Left lobe of liver (tissue), 2 donors: ENCODE data around the gene RHAG. TPM values are rescaled to one million over a fixed set of nuclear protein-coding genes. Genes with fewer than 3 reads are reported as not detected.
"Not testable (repeated sequence)": the region's sequence is repeated elsewhere in the genome, so short reads cannot be mapped to it uniquely, and the experiment has no call there.

Experiments
- ATAC-seq: fragments of 200-7000 bp; cut with Tn5 transposase; one replicate; pipeline ENCODE4 v1.9.1; 2020; ENCODE audit warnings: mild to moderate bottlenecking, moderate library complexity
- DNase-seq: peaks from one replicate; pipeline ENCODE4 v3.0.0-alpha.2; 2020; ENCODE audit warnings: low spot score
- total RNA-seq: library from RNA; stranded (reverse); gene quantifications from one replicate; pipeline ENCODE4 v1.2.1, GENCODE V29; 2021
- donor health status: DM: no; HTN: no; CAD: no; lungs with moderate emphysema.
- donor health status: DM: no; HTN: yes; CAD: no.

RHAG gene
- total RNA-seq, 1 donor from 2014 or later = 0.38 TPM

DNA sequence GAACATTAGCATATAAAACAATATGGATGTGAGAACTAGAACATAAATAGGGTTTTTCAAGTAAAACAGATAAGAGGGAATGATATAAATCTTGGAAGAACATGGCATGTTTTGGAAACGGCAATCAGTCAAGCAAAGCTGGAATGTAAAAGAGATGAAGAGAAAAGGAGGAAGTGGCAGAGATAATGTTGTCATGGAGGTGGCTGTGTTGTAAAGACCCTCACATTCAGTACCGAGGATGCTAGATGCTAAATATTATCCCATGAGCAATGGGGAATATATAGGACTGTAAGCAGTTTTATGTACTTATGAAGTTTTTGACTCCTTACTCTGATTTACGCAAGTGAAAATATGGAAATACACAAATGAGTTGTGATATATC lies 702 bp upstream of the RHAG start:
- DNase-seq (no peak), ATAC-seq (no peak)

DNA sequence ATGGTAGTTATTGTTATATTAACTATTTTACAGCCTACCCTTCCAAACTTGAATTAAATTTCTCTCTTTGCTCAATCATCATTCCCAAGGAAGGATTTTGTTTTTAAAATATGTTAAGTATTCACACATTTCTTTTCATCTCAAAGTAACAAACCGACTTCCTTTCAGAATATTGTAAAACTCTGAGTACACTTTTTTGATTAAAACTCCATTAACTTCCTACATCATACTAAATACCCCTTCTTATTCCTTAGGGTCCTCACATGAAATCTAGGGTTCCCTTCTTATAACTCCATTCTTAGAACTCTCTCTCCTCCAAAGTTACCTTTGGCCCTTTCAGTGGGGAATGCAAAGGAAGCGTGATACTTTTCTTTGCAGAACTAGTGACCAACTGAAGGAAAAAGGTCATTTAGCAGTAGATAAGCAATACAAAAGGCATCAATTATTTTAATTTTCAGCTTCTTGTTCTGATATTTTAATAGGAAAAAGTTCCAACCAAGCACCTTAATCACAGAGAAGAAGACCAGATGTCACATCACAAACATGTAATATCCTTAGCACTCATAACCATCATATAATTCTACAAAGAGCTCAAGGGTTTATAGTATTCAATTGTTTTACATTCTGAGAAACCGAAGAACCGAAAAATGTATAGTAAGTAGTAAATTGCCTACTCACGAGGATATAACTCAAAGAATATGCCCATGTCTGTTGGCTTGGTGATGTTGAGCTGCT lies 494 bp downstream of the RHAG start:
- DNase-seq = no peak
- ATAC-seq = no peak

DNA sequence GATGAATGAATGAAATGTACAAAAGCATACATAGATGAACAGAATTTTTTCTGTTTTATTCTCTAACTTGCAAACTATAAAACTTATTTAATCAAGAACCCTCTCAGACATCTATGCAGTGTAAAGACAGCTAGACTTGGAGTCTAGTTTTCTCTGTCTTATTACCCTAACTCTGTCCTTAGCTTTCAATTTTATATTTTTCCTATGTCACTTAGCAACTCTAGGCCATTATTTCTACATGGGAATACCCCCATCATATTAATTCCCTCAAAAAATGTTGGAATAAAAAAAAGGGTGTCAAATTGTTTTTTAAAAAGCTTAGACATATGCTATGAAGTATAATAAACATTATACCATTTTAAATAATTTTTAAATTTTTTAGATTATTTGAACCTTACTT lies 1.2 kb downstream of the RHAG start:
- ATAC-seq = no peak
- no peak for DNase-seq

DNA sequence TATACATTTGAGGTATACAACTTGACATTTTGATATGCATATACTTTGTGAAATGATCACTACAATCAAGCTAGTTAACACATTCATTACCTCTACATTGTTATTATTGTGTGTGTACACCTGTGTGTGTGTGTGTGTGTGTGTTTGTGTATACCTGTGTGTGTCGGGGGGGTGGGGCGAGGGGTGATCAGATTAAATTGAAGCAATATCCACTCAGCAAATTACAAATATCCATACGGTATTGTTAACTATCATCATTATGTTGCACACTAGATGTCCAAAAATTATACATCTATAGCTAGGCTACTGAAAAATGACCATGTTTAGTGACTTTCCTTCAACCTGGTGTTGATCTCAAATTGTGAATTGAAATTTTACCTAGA lies 1.8 kb downstream of the RHAG start:
- DNase-seq (no peak), ATAC-seq (no peak)

DNA sequence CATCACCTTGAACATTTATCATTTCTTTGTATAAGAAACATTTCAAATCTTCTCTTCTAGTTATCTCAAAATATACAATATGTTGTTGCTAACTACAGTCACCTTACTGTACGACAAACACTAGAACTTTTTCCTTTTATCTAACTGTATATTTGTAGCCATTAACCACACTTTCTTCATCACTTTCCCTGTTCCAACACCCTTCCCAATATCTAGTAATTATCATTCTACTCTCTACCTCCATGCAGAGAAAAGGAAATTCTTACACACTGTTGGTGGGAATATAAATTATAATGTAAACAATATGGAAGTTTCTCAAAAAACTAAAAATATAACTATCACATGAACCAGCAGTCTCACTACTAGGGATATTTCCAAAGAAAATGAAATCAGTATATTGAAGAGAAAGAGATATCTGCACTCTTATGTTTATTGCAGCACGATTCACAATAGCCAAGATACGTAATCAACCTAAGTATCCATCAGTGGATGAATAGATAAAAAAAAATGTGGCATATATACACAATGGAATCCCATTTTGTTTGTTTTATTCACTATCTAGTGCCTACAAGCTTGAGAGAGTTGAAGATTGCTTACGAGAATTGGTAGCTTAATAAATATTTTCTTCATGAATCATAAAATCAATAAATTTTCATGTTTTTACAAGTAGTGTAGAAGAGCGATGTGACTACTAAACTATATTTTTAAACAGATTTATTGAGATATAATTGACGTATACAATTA lies 2.4 kb downstream of the RHAG start:
- ATAC-seq (no peak), DNase-seq (no peak)

DNA sequence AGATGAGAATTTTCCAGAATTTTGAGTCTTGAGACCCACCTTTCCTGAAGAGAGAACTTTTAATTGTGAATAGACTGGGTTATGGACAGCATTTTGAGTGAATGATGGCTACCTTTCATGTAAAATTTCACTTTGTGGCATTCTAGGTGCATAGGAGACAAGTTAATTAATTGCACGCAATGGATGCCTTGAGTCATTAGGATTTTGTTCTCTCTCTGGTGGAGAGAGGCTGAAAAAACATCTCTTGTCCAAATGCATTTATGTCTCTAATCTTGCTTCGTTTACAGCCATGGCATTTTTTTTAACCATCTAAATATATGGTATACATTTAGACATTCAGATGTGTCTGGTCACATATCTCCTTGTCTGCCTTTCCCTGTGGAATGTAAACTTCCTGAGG lies 3.1 kb downstream of the RHAG start:
- ATAC-seq = no peak
- no peak for DNase-seq

DNA sequence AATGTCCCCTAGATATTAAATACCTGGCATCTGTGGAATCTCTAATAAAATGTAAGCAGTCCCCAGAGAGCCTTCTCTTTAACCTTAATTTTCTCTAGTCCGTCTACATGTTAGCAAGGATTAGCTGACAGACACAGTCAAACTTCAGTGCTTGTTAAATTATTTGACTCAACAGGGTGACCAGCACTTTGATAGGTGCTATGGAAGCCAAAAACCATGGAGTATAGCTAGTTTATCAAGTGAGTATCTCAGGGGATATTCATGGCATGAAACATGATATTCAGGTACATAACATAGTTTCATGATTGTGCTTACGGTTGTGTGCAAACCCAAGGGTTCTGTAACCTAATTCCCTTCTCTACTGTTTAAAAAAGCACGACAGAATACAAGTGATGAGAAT lies 3.9 kb downstream of the RHAG start:
- ATAC-seq (no peak), DNase-seq (no peak)

DNA sequence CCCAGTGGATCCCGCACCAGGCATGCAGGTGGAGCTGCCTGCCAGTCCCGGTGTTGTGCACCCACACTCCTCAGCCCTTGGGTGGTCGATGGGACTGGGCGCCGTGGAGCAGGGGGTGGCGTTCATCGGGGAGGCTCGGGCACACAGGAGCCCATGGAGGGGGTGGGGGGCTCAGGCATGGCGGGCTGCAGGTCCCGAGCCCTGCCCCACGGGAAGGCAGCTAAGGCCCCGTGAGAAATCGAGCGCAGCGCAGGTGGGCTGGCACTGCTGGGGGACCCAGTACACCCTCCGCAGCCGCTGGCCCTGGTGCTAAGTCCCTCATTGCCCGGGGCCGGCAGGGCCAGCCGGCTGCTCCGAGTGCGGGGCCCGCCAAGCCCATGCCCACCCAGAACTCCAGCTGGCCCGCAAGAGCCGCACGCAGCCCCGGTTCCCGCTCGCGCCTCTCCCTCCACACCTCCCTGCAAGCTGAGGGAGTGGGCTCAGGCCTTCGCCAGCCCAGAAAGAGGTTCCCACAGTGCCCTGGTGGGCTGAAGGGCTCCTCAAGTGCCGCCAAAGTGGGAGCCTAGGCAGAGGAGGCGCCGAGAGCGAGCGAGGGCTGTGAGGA lies 7.1 kb downstream of the RHAG start:
- DNase-seq, ATAC-seq: not testable (repeated sequence)

DNA sequence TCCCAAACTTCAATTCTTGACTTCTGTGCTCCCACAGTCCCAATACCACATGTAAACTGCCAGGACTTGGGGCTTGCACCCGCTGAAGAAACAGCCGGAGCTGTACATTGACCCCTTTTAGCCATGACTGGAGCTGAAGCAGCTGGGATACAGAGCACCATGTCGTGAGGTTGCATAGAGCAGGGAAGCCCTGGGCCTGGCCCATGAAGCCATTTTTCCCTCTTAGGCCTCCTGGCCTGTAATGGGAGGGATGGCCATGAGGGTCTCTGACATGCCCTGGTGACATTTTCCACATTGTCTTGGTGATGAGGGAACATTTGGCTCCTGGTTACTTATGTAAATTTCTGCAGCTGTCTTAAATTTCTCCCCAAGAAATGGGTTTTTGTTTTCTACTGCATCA lies 9.8 kb downstream of the RHAG start:
- no peak for ATAC-seq
- DNase-seq = no peak

DNA sequence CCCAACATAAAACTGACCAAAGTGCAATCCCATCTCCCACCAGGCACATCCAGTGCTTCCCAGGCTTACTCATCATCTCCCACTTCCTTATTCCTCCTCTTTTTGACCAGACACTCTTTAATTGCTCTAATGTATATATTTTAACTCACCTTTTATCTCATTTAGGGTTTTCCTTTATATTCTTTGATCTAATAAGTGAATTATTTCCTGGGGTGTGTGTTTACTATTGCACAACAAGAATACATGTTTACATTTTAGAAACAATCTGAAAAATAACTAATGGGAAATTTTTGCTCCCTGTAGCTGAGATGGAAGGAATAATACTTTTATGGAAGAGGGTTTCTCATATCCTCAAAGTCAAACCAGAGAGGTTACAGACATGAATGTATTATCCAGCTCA lies 18.4 kb downstream of the RHAG start:
- DNase-seq = no peak
- no peak for ATAC-seq

DNA sequence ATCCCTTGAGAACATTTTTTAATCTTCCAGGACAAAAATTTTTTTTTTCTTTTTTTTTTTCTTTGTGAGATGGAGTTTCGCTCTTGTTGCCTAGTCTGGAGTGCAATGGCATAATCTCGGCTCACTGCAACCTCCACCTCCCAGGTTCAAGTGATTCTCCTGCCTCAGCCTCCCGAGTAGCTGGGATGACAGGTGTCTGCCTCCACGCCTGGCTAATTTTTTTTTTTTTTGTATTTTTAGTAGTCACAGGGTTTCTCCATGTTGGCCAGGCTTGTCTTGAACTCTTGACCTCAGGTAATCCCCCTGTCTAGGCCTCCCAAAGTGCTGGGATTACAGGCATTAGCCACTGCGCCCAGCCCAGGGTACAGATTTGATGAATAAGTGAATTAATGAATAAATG lies 22.5 kb downstream of the RHAG start:
- ATAC-seq, DNase-seq: not testable (repeated sequence)

DNA sequence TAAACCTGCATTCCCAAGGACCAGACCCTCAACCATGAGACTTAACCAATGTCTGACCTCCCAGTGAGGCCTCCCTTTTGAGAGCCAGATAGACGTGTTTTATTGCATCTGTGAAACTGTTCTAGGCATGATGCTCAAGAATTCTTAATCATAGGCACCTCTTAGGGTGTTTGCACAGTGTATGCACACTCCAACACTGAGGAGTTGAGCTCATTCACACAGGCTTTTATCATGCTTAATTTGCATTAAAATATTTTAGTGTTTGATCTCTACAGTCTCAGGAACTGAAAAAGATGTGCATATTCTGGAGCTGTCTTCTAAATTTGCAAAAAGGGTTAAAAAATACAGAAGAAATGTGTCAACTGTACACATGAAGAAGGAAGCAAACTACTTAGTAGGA lies 27.4 kb downstream of the RHAG start:
- ATAC-seq (no peak), DNase-seq (no peak)

DNA sequence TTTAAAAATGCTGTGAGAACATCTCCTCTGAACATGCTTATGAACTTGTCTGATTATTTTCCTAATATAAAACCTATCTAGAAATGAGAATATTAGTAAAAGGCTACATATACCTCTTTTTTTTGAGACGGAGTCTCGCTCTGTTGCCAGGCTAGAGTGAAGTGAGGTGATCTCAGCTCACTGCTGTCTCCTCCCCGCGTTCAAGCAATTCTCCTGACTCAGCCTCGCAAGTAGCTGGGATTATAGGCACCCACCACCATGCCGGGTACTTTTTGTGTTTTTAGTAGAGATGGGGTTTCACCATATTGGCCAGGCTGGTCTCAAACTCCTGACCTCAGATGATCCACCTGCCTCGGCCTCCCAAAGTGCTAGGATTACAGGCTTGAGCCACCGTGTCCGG lies 28.4 kb downstream of the RHAG start:
- not testable (repeated sequence) for DNase-seq, ATAC-seq

DNA sequence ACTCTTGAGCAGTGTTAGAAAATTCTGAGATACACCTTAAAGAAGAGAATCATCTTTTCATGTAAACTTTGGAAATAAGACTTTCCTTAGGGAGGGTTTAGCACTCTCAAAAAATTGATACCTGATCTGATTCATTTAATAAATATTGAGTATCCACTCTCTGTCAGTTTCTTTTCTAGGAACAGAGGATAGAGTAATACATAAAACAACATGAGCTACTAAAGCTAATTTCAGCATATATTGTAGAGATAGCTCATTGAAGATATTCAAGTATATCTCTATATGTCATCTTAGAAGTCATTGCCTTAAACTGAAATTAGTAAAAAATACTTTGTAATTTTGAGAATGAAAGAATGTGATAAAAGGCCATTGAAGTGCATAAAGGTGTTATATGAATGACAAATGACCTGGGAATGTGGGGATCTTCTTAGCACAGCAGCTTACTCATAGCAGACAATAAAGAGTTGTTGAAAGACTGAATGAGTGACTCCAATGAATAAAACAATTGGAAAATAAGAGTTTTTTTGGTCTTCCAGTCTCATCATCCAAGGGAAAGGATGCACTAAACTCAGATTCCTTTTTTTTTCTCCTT lies 29.2 kb downstream of the RHAG start:
- DNase-seq = no peak
- no peak for ATAC-seq

DNA sequence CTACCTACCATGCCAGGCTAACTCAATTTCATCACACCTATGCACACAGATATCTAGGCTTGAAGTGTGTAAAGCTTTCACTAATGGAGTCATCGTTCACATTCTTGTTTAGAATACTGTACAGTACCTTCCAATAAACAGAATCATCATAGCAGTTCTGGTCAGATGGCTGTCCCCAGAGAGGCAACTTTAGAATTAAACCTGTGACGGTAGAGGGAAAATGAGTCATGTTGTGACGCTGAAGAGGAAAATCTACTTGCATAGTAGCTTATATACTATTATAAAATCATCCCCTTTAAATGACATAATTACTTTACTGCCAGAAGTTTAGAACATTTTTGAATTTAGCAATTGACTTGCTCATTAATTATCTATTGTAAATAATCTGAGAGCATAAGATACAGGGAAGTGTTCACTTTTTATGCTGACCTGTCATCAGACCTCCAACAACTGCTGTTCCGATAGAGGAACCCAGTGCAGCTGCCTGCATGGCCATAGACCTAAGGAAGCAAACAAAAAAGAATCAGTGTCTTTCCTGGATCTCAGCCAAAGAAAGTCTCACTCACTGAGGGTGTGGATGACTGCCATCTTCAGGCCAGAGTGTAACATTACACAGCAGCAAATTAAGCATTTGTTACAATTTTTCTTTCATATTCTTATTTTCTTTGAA lies 29.8 kb downstream of the RHAG start:
- ATAC-seq (peak; percentile 99), DNase-seq (peak; percentile 46)

DNA sequence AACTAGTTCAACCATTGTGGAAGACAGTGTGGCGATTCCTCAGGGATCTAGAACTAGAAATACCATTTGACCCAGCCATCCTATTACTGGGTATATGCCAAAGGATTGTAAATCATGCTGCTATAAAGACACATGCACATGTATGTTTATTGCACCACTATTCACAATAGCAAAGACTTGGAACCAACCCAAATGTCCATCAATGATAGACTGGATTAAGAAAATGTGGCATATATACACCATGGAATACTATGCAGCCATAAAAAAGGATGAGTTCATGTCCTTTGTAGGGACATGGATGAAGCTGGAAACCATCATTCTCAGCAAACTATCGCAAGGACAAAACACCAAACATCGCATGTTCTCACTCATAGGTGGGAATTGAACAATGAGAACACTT lies 32.6 kb downstream of the RHAG start:
- ATAC-seq = not testable (repeated sequence)

DNA sequence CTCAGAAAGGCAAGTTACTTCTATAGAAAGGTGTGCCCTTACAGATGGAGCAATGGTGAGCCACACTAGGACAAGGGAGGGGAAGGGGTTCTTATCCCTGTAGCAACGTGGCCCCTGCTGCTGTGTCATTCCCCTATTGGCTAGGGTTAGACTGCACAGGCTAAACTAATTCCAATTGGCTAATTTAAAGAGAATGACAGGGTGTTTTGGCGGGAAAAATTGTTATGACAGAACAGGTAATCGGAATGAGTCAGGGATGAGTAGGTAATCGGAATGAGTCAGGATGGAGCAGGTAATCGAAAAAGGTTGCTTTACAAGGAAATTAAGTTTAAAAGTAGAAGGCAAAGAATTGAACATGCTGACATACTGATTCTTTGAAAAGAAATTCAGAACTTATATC lies 49.4 kb downstream of the RHAG start:
- not testable (repeated sequence) for DNase-seq, ATAC-seq

More for the DNA sequence above, 32.6 kb downstream of the RHAG start:
- not testable (repeated sequence) for DNase-seq

DNA sequence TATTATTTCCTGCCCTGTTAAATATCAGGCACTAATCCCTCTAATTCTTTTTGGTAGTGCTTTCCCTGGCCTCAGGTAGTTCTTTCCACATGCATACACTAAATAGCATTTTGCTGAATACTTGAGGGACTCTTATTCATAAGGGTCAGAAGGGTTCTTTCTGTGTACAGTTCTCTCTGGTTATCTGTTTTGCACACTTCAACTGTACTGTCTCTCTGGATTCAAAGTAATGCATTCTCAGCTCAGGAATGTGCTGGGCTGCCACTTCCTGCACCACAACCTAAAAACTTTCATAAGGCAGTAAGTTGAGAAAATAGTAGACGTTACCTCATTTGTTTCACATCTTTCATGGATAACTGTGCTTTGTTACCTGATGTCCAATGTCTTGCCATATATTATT lies 54.1 kb downstream of the RHAG start:
- DNase-seq (no peak), ATAC-seq (no peak)

DNA sequence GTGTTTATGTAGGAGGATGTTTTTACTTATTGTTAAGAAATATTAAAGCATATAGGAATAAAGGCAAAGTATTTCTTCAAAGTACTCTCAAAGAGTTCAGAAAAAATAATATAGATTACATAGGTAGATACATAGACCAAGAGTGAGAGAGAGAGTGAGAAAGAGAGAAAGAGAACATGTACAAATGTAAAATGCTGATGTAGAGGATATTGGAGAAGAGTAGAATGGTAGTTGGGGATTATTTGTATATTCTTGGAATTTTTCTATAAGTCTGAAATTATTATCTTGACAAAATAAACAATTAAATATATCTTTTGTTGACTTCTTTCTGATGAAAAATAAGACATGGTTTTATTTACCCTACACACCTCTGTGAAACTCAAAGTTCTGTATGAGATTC lies 57.0 kb downstream of the RHAG start:
- DNase-seq = no peak
- ATAC-seq = no peak

DNA sequence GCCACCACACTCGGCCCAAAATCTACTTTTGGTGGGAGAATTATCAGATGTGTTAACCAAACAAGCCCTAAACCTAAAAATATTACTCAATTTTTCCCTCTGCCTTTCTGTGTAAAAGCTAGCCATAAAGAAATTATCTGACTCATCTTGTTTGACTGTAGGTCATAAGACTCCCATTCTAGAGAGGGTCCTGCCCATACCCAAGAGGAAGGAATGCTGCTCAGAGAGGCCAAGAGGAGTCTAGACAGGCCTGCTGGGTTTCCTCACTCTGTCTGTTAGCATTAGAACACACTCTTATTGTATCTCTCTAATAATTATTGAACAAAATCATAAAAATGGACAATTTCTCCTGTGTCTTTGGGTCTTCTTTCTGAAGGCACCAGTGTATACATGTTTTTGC lies 60.0 kb downstream of the RHAG start:
- DNase-seq (no peak), ATAC-seq (no peak)

DNA sequence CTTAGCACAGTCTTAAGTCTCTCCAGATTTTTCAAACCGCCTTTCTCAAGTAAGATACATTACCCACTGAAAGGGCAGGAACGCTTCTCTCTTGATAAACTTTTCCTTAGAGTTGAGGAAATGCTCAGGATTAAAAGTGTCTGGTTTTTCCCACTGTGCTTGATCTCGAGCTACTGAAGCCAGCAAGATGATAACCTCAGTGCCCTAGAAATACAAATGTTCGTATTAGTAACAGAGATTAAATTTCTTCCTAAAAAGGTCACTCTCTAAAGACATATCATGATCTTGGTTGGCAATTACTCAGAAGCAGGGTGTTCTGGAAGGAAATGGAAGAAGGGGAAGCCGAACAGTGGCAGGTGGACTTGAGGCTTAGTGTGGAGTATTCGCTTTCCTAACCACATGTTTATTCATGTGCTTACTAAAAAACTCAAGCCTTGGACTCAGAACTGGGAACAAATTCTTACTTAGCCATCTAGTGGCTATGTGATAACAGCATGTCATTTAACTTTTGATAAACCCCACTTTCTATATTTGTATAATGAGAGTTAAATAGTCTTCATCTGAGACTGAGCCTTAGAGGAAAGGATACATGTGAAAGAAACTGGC lies 66.1 kb downstream of the RHAG start:
- ATAC-seq (peak; percentile 94), DNase-seq (no peak)
